Ovary (tissue), 9 donors: ENCODE results near the gene LTB. TPM values are rescaled to one million over a fixed set of nuclear protein-coding genes. Genes with fewer than 3 reads are reported as not detected.

Source experiments
- DNase-seq, 5 donors: peaks; one replicate each; pipeline ENCODE4 v3.0.0-alpha.2; 2019 to 2020
- H3K27ac ChIP-seq, 2 donors: fragments of 200-600 bp; one replicate each; pipeline versions ENCODE4 v1.5.1 to v1.8.0; 2019 to 2022
- H3K27me3 ChIP-seq: fragments of 200-600 bp; one replicate; pipeline ENCODE4 v1.8.0; 2022
- H3K36me3 ChIP-seq: fragments of 200-600 bp; sonication (generic); one replicate; pipeline ENCODE4 v1.5.1; 2019
- H3K4me1 ChIP-seq: one replicate; pipeline ENCODE4 v1.8.1; 2013; ENCODE audit warnings: mild to moderate bottlenecking, moderate library complexity; ENCODE audit not compliant: insufficient read depth
- H3K4me3 ChIP-seq: fragments of 200-600 bp; sonication (generic); one replicate; pipeline ENCODE4 v1.5.1; 2017
- H3K9me3 ChIP-seq, 2 donors: fragments of 200-600 bp in 1 of 2; sonication (generic) in 1 of 2; one replicate each; pipeline versions ENCODE4 v1.5.1 to v1.8.1; 2013 to 2019; ENCODE audit warnings: mild to moderate bottlenecking in 1 of 2, moderate library complexity in 1 of 2
- EP300 ChIP-seq: sonication (generic); formaldehyde crosslinking; IDR thresholded peaks from one replicate; pipeline ENCODE4 v1.6.1; 2017; ENCODE audit warnings: antibody characterized with exemption
- POLR2A ChIP-seq: fragments of 450-650 bp; IDR thresholded peaks from one replicate; pipeline ENCODE4 v1.6.1; 2017; ENCODE audit warnings: antibody characterized with exemption, mild to moderate bottlenecking, moderate library complexity
- WGBS, 3 donors: extraction: QIAGEN DNeasy Blood & Tissue Kit in 1 of 3; methylation state at CpG; one replicate each; pipeline versions ENCODE4 v1.1.5 to v1.1.7; 2013 to 2017; 5-methylcytosine and 5-hydroxymethylcytosine counted together
- intact Hi-C, 4 donors: fragments of 100-400 bp; cut with DNase I; formaldehyde crosslinking; loops; one replicate each; pipeline versions ENCODE4 v1.11.0 to v1.15.1; 2022 to 2023
- polyA plus RNA-seq, 2 donors: library from polyadenylated mRNA; stranded (reverse); fragments of 200-250 nt in 1 of 2; fragments of 350-450 nt in 1 of 2; fragmentation: Illumina TruSeq in 1 of 2; extraction: RNeasy Lipid Tissue Mini Kit (QIAGEN cat#74804) in 1 of 2; gene quantifications; one replicate each; pipeline ENCODE4 v1.2.3, GENCODE V29; 2013 to 2014
- total RNA-seq, 7 donors: library from RNA; depleted of rRNA in 2 of 7; stranded (reverse); fragments of >200 nt in 2 of 7; fragmentation: NEBNext Ultra II Directional in 3 of 7; extraction: Animal tissue kit (Norgen Biotek cat#: 25700) in 3 of 7; gene quantifications; one replicate each; pipeline versions ENCODE4 v1.1.0 to v1.2.4, GENCODE V29; 2016 to 2023
- TF ChIP-seq, protein P1 (sequence below), 3 donors: fragments of 450-650 bp in 2 of 3; fragments of 200-600 bp in 1 of 3; IDR thresholded peaks; one replicate each; pipeline versions ENCODE4 v1.5.1 to v1.8.0; 2016 to 2022; ENCODE audit warnings: antibody characterized with exemption in 3 of 3, mild to moderate bottlenecking in 1 of 3
- donor health status: DM: no; HTN: no; CAD: no; lungs with moderate emphysema.
- donor health status: DM: no; HTN: no; CAD: no.
- donor health status: Bipolar disorder and iron deficiency.
- donor health status: DM: yes; HTN: yes; CAD: no.
- donor health status: DM: no; HTN: no; CAD: no.
- donor health status: DM: yes; HTN: yes; CAD: no.

LTB gene
- total and polyA plus RNA-seq, 9 donors: 0.42 to 1.8 (median 0.60) TPM; not detected in 3

DNA sequence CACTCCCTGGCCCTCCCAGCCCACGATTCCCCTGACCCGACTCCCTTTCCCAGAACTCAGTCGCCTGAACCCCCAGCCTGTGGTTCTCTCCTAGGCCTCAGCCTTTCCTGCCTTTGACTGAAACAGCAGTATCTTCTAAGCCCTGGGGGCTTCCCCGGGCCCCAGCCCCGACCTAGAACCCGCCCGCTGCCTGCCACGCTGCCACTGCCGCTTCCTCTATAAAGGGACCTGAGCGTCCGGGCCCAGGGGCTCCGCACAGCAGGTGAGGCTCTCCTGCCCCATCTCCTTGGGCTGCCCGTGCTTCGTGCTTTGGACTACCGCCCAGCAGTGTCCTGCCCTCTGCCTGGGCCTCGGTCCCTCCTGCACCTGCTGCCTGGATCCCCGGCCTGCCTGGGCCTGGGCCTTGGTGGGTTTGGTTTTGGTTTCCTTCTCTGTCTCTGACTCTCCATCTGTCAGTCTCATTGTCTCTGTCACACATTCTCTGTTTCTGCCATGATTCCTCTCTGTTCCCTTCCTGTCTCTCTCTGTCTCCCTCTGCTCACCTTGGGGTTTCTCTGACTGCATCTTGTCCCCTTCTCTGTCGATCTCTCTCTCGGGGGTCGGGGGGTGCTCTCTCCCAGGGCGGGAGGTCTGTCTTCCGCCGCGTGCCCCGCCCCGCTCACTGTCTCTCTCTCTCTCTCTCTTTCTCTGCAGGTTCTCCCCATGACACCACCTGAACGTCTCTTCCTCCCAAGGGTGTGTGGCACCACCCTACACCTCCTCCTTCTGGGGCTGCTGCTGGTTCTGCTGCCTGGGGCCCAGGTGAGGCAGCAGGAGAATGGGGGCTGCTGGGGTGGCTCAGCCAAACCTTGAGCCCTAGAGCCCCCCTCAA lies 9.9 kb downstream of the LTB start, which contains the start of gene LTA:
TSS of gene LTA (plus strand) at position 249 of the 871 bp plus-strand sequence. CDS start at position 703, 454 bp downstream.
- intact Hi-C loops: no loop called here
- Histone ChIP-seq H3K27me3 (no peaks in the 10 kb centered on the region), H3K36me3 (no peaks in the 10 kb centered on the region), H3K27ac (no peak within 1 kb of the TSS), H3K4me3 (no peak within 1 kb of the TSS), H3K4me1 (no peaks in the 10 kb centered on the region), H3K9me3 (no peaks in the 10 kb centered on the region)
- TF ChIP-seq POLR2A (no peak), EP300 (no peak)
- TF ChIP-seq, protein P1, sequence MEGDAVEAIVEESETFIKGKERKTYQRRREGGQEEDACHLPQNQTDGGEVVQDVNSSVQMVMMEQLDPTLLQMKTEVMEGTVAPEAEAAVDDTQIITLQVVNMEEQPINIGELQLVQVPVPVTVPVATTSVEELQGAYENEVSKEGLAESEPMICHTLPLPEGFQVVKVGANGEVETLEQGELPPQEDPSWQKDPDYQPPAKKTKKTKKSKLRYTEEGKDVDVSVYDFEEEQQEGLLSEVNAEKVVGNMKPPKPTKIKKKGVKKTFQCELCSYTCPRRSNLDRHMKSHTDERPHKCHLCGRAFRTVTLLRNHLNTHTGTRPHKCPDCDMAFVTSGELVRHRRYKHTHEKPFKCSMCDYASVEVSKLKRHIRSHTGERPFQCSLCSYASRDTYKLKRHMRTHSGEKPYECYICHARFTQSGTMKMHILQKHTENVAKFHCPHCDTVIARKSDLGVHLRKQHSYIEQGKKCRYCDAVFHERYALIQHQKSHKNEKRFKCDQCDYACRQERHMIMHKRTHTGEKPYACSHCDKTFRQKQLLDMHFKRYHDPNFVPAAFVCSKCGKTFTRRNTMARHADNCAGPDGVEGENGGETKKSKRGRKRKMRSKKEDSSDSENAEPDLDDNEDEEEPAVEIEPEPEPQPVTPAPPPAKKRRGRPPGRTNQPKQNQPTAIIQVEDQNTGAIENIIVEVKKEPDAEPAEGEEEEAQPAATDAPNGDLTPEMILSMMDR (IDR thresholded peaks at IDR 0.05): no peak
- 78 to 83% (median 83%) methylated on average over 27 of the region's 27 CpGs for WGBS, 3 donors
- no peak for DNase-seq

- WGBS, 3 donors: 64 to 69% (median 67%) methylated on average over 1 of the region's 1 CpG
- Histone ChIP-seq H3K27ac (no peak overlapping the region), H3K4me1 (no peaks in the 10 kb centered on the region), H3K27me3 (no peaks in the 10 kb centered on the region), H3K4me3 (no peak overlapping the region), H3K9me3 (no peaks in the 10 kb centered on the region), H3K36me3 (no peaks in the 10 kb centered on the region)
- intact Hi-C loops: no loop called here
- TF ChIP-seq POLR2A (no peak), EP300 (no peak)
- TF ChIP-seq, protein P1 (IDR thresholded peaks at IDR 0.05): no peak
- DNase-seq: no peak
Measured at GRCh38 chr6:31569861-31570536, 12.2 kb downstream of the LTB start.

GRCh38 chr6:31568537-31568961 lies 13.7 kb downstream of the LTB start:
- Histone ChIP-seq H3K36me3 (no peaks in the 10 kb centered on the region), H3K4me3 (no peak overlapping the region), H3K27ac (no peak overlapping the region), H3K4me1 (no peaks in the 10 kb centered on the region), H3K27me3 (no peaks in the 10 kb centered on the region), H3K9me3 (no peaks in the 10 kb centered on the region)
- DNase-seq: no peak
- intact Hi-C loops: no loop called here
- 63 to 78% (median 72%) methylated on average over 3 of the region's 3 CpGs for WGBS, 3 donors
- no peak for TF ChIP-seq EP300
- TF ChIP-seq POLR2A: no peak
- TF ChIP-seq, protein P1 (IDR thresholded peaks at IDR 0.05): no peak

DNA sequence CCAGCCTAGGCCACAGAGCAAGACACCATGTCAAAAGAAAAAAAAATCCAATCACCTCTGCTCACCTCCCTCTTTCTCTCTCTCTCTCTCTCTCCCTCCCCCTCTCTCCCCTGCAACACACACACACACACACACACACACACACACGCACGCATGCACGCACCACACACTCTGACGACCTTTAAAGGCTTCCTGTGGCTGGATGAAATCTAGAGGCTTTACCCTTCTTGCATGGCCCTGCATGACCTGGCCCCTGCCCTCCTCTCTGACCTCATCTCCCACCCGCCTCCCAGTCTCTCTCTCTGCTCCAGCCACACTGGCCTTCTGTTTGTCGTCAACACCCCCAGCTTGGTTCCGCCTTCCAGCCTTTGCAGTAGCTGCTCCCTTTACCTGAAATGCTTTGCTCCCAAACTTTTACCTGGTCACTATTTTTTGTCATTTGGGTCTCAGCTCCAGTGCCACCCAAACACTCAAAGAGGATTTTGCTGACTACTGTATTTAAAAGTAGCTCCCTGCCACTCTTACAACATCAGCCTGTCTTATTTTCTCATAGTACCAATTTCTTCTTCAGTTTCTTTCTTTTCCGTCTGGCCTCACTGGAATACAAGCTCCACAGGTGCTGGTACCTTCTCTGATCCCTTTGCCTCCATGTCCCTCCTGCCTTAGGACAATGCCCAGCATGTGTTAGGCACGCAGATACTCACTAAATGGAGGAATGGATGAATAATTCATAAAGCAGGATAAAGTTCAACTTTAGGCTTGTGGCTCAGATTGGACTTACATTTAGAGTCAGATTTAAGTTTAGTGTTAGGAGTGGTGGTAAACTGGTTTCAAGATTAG lies 14.5 kb downstream of the LTB start:
- no peaks in the 10 kb centered on the region for H3K9me3 ChIP-seq
- no peaks in the 10 kb centered on the region for H3K4me1 ChIP-seq
- no peaks in the 10 kb centered on the region for H3K27me3 ChIP-seq
- H3K4me3 ChIP-seq: no peak overlapping the region
- WGBS, 3 donors: 25 to 43% (median 27%) methylated on average over 9 of the region's 9 CpGs
- no peak for TF ChIP-seq EP300
- no peak for TF ChIP-seq POLR2A
- TF ChIP-seq, protein P1 (IDR thresholded peaks at IDR 0.05): no peak
- no peak overlapping the region for H3K27ac ChIP-seq
- intact Hi-C loops: no loop called here
- DNase-seq: no peak
- H3K36me3 ChIP-seq: no peaks in the 10 kb centered on the region
